Activated T-helper 2 cell treated with anti-CD3 and anti-CD28 coated beads, Interferon-gamma antibody, Interleukin-2, Interleukin-4, amounts not matched to agents 10 μg/mL and 5 μg/mL and 100 μg/mL, durations not matched to agents 14 hours and 24 hours and 36 hours (primary cell): ENCODE measurements around the gene SMURF1. TPM values are rescaled to one million over a fixed set of nuclear protein-coding genes. Genes with fewer than 3 reads are reported as not detected.

ENCODE experiments used
- DNase-seq: peaks from one replicate; pipeline ENCODE4 v3.0.0; 2021; ENCODE audit warnings: low spot score
- H3K27ac Mint-ChIP-seq: one replicate; pipeline ENCODE4 v1.8.0; 2021; ENCODE audit warnings: mixed read lengths
- H3K27me3 Mint-ChIP-seq: one replicate; pipeline ENCODE4 v1.8.0; 2021; ENCODE audit warnings: low read depth, mixed read lengths
- H3K36me3 Mint-ChIP-seq: one replicate; pipeline ENCODE4 v1.8.0; 2021; ENCODE audit warnings: low read depth, mixed read lengths
- H3K4me1 Mint-ChIP-seq: one replicate; pipeline ENCODE4 v1.8.0; 2021; ENCODE audit warnings: low read depth, mixed read lengths
- H3K4me3 Mint-ChIP-seq: one replicate; pipeline ENCODE4 v1.8.0; 2021; ENCODE audit warnings: low read depth, mild to moderate bottlenecking, moderate library complexity, mixed read lengths
- H3K9me3 Mint-ChIP-seq: one replicate; pipeline ENCODE4 v1.8.0; 2021; ENCODE audit warnings: mixed read lengths
- intact Hi-C: fragments of 100-400 bp; cut with micrococcal nuclease; formaldehyde crosslinking; loops from one replicate; pipeline ENCODE4 v1.15.1; 2023
- total RNA-seq: library from RNA; stranded (reverse); gene quantifications from 2 replicates; pipeline ENCODE4 v1.2.3, GENCODE V29; 2022

Gene SMURF1
- total RNA-seq, 1 donor from 2014 or later: 13.5 TPM

DNA sequence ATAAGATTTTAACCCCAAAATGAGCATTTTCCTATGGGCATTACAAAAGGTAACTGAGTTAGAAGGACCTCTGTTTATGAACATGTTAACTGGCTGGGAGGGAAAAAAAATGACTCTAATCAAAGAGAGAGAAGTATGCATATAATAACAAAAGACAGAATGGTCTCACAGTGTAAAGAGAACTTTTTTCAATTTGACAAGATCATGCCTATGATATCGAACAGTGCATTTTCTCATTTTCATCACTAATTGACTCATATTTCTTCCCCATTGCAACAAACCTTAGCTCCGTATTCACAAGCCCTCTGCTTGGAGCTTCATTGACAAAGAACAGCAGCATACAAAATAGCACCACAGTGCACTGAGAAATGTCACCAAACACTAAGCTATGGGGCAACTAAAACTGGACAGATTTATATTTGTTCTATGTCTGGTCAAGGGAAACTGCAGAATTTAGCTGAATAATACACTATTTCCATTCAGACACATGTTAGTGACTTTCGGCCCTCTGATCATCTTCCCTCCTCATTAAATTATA is 45.6 kb downstream of the SMURF1 start:
- Mint-ChIP-seq H3K27ac (no peak overlapping the region), H3K27me3 (no peaks in the 10 kb centered on the region), H3K4me3 (no peak overlapping the region), H3K9me3 (peaks cover 22% of the 10 kb centered on the region), H3K4me1 (peaks cover 19% of the 10 kb centered on the region), H3K36me3 (peaks cover 33% of the 10 kb centered on the region)
- no peak for DNase-seq
- intact Hi-C loops: no loop called here

- intact Hi-C loops: no loop called here
- Mint-ChIP-seq H3K27ac (no peak overlapping the region), H3K4me1 (peaks cover 13% of the 10 kb centered on the region)
These were observed 46.2 kb downstream of the SMURF1 start for GRCh38 chr7:99097730-99098129.

GRCh38 chr7:99096124-99096887 is 47.6 kb downstream of the SMURF1 start:
- peaks cover 12% of the 10 kb centered on the region for H3K4me1 Mint-ChIP-seq
- DNase-seq: no peak
- H3K36me3 Mint-ChIP-seq: peaks cover 33% of the 10 kb centered on the region
- no peaks in the 10 kb centered on the region for H3K27me3 Mint-ChIP-seq
- H3K4me3 Mint-ChIP-seq: no peak overlapping the region
- intact Hi-C loops: no loop called here
- H3K9me3 Mint-ChIP-seq: peaks cover 22% of the 10 kb centered on the region
- H3K27ac Mint-ChIP-seq: no peak overlapping the region

More at GRCh38 chr7:99097730-99098129, 46.2 kb downstream of the SMURF1 start:
- Mint-ChIP-seq H3K9me3 (peaks cover 22% of the 10 kb centered on the region), H3K36me3 (peaks cover 33% of the 10 kb centered on the region), H3K4me3 (no peak overlapping the region), H3K27me3 (no peaks in the 10 kb centered on the region)
- DNase-seq: no peak

DNA sequence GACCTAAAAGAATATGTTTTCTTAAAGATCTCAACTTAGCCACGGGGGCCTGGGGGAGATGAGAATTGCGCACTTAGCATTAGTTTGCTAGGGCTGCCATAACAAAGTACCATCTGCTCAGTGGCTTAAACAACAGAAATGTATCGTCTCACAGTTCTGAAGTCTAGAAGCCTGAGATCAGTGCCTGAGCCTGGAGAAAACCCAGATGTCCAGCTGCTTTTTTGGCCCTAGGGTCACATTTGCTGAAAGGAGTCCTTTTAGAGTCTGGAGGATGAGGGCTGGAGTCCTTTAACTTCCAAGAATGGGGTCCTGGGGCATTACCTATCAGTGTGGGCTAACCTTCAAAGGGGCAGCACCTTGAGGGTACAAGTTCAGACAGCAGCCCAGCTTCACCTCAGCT is 48.2 kb downstream of the SMURF1 start:
- Mint-ChIP-seq H3K9me3 (peaks cover 22% of the 10 kb centered on the region), H3K27ac (no peak overlapping the region), H3K27me3 (no peaks in the 10 kb centered on the region), H3K36me3 (peaks cover 30% of the 10 kb centered on the region), H3K4me1 (peaks cover 12% of the 10 kb centered on the region), H3K4me3 (no peak overlapping the region)
- no peak for DNase-seq
- intact Hi-C loops: no loop called here

- Mint-ChIP-seq H3K27me3 (no peaks in the 10 kb centered on the region), H3K36me3 (peaks cover 20% of the 10 kb centered on the region), H3K9me3 (peaks cover 18% of the 10 kb centered on the region), H3K4me1 (peaks cover 12% of the 10 kb centered on the region), H3K4me3 (no peak overlapping the region), H3K27ac (no peak overlapping the region)
- intact Hi-C loops: no loop called here
- no peak for DNase-seq
These were observed 49.5 kb downstream of the SMURF1 start for GRCh38 chr7:99094401-99094800.

- intact Hi-C loops: no loop called here
- no peaks in the 10 kb centered on the region for H3K4me1 Mint-ChIP-seq
- DNase-seq: no peak
- H3K4me3 Mint-ChIP-seq: no peak overlapping the region
- H3K27ac Mint-ChIP-seq: no peak overlapping the region
- H3K9me3 Mint-ChIP-seq: peaks cover 4% of the 10 kb centered on the region
- H3K36me3 Mint-ChIP-seq: peaks cover 3% of the 10 kb centered on the region
- H3K27me3 Mint-ChIP-seq: no peaks in the 10 kb centered on the region
These were observed 51.7 kb downstream of the SMURF1 start for GRCh38 chr7:99092064-99092720.

GRCh38 chr7:99090771-99091542 is 53.0 kb downstream of the SMURF1 start:
- H3K36me3 Mint-ChIP-seq: peaks cover 7% of the 10 kb centered on the region
- no peaks in the 10 kb centered on the region for H3K4me1 Mint-ChIP-seq
- H3K27me3 Mint-ChIP-seq: no peaks in the 10 kb centered on the region
- no peak overlapping the region for H3K27ac Mint-ChIP-seq
- peaks cover 7% of the 10 kb centered on the region for H3K9me3 Mint-ChIP-seq
- intact Hi-C loops: no loop called here
- no peak for DNase-seq
- H3K4me3 Mint-ChIP-seq: no peak overlapping the region

- no peaks in the 10 kb centered on the region for H3K4me1 Mint-ChIP-seq
- H3K27ac Mint-ChIP-seq: no peak overlapping the region
- H3K36me3 Mint-ChIP-seq: peaks cover 7% of the 10 kb centered on the region
- H3K9me3 Mint-ChIP-seq: peaks cover 7% of the 10 kb centered on the region
- no peak overlapping the region for H3K4me3 Mint-ChIP-seq
- DNase-seq: no peak
- H3K27me3 Mint-ChIP-seq: no peaks in the 10 kb centered on the region
- intact Hi-C loops: no loop called here
These were observed 53.8 kb downstream of the SMURF1 start for GRCh38 chr7:99089914-99090629.

DNA sequence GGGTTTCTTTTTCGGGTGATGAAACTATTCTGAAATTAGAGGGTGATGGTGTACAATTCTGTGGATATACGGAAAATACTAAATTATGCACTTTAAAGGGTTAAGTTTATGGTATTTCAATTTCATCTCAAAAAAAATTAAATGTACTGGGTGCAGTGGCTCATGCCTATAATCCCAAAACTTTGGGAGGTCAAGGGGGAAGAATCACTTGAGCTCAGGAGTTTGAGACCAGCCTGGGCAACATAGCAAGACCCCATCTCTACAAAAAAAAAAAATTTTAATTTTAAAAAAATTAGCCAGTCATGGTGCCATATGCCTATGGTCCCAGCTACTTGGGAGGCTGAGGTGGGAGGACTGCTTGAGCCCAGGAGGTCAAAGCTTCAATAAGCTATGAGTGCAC is 57.0 kb downstream of the SMURF1 start:
- intact Hi-C loops: no loop called here
- Mint-ChIP-seq H3K36me3 (peaks cover 7% of the 10 kb centered on the region), H3K9me3 (peaks cover 7% of the 10 kb centered on the region), H3K4me3 (no peak overlapping the region), H3K27ac (no peak overlapping the region), H3K4me1 (peaks cover 3% of the 10 kb centered on the region), H3K27me3 (no peaks in the 10 kb centered on the region)
- no peak for DNase-seq

- peaks cover 3% of the 10 kb centered on the region for H3K4me1 Mint-ChIP-seq
- no peaks in the 10 kb centered on the region for H3K27me3 Mint-ChIP-seq
- no peak overlapping the region for H3K4me3 Mint-ChIP-seq
- intact Hi-C loops: no loop called here
- peaks cover 7% of the 10 kb centered on the region for H3K36me3 Mint-ChIP-seq
- H3K9me3 Mint-ChIP-seq: peaks cover 7% of the 10 kb centered on the region
- no peak for DNase-seq
- no peak overlapping the region for H3K27ac Mint-ChIP-seq
These were observed 57.4 kb downstream of the SMURF1 start for GRCh38 chr7:99086532-99086931.

GRCh38 chr7:99083733-99084132 is 60.2 kb downstream of the SMURF1 start:
- Mint-ChIP-seq H3K4me3 (no peak overlapping the region), H3K27me3 (no peaks in the 10 kb centered on the region), H3K27ac (no peak overlapping the region), H3K9me3 (peaks cover 7% of the 10 kb centered on the region), H3K4me1 (peaks cover 6% of the 10 kb centered on the region), H3K36me3 (peaks cover 7% of the 10 kb centered on the region)
- intact Hi-C loops: no loop called here
- DNase-seq: no peak

GRCh38 chr7:99083068-99083651 is 60.7 kb downstream of the SMURF1 start:
- Mint-ChIP-seq H3K4me1 (peaks cover 6% of the 10 kb centered on the region), H3K9me3 (peaks cover 7% of the 10 kb centered on the region), H3K27ac (no peak overlapping the region), H3K4me3 (no peak overlapping the region), H3K27me3 (no peaks in the 10 kb centered on the region), H3K36me3 (peaks cover 7% of the 10 kb centered on the region)
- intact Hi-C loops: no loop called here
- DNase-seq: no peak
